Panc1 (cell line): ENCODE measurements around the gene GULP1.

Source experiments
- CTCF ChIP-seq: fragments of 450-650 bp; IDR thresholded peaks from 2 replicates; pipeline ENCODE4 v1.5.1; 2017; ENCODE audit warnings: mild to moderate bottlenecking
- POLR2AphosphoS5 ChIP-seq: IDR thresholded peaks from 2 replicates; pipeline ENCODE4 v1.6.1; 2012; ENCODE audit warnings: mild to moderate bottlenecking, low read depth, low read length, moderate library complexity
- REST ChIP-seq, 2 experiments: IDR thresholded peaks; 2 replicates each; pipeline ENCODE4 v1.6.1; 2011 to 2012; ENCODE audit warnings: low read depth in 2 of 2, control low read depth in 1 of 2, low read length in 1 of 2, mild to moderate bottlenecking in 1 of 2, moderate library complexity in 1 of 2; ENCODE audit not compliant: insufficient read depth in 1 of 2

GRCh38 chr2:188306271-188306670 lies 14.6 kb downstream of the GULP1 start:
- TF ChIP-seq POLR2AphosphoS5 (no peak), CTCF (no peak), REST (IDR thresholded peaks at IDR 0.05; ENCODE audit: insufficient read depth in 1 of 2, low read depth in 2 of 2, low read length in 1 of 2) (no peak)
